PC-9 (cell line): Measurements from ENCODE around the gene TMEM176B.

Experiments
- CTCF ChIP-seq: fragments of 200-600 bp; sonication (generic); conservative IDR thresholded peaks from 2 replicates; pipeline ENCODE4 v1.6.1; 2017; ENCODE audit warnings: mixed run types, antibody characterized with exemption, mild to moderate bottlenecking, moderate library complexity
- EZH2 ChIP-seq: fragments of 200-600 bp; sonication (generic); IDR thresholded peaks from 2 replicates; pipeline ENCODE4 v1.8.0; 2017; ENCODE audit warnings: antibody characterized with exemption, low read depth

DNA sequence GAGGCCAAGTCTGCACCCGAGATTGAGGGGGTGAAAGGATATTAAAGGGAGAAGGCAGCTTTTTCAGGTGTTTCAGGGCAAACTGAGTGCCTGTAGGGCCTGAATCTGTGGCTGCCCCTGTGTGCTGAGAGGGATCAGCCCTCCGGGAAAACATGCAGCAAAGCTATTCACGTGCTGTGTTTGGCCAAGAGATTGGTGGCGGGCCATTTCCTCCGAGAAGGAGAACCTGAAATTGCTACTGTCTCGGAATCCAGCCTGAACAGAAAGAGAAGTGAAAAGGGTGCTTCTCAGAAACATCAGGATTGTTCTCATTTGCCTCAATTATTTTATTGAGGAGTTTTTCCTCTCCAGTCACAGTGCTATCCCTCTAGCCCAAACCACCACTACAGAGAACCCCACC, 46.9 kb downstream of the TMEM176B start:
- TF ChIP-seq CTCF (no peak), EZH2 (no peak)
